ENCODE measurements around the gene PNMA6E.

The PNMA6E gene

GRCh38 chrX:153380691-153381090, 20.5 kb downstream of the PNMA6E start:
- no peaks in the 10 kb centered on the region for H3K36me3 ChIP-seq (ENCODE audit: control insufficient read depth, low read length)
- H3K4me1 ChIP-seq (ENCODE audit: control insufficient read depth, low read length), result no peaks in the 10 kb centered on the region
- peaks cover 7% of the 10 kb centered on the region; the same call in 1 of the 2 replicates for H3K9me3 ChIP-seq (ENCODE audit: control insufficient read depth, insufficient read depth, low read length)
- no peaks in the 10 kb centered on the region for H3K79me2 ChIP-seq (ENCODE audit: control insufficient read depth, low read length)
- H3K4me3 ChIP-seq (ENCODE audit: low read length), result no peak overlapping the region
- H3K27ac ChIP-seq (ENCODE audit: low read depth, low read length), result no peak overlapping the region
- no peak overlapping the region for H3K4me2 ChIP-seq (ENCODE audit: low read length)
- H3F3A ChIP-seq (ENCODE audit: control insufficient read depth, insufficient read depth), result no peaks in the 10 kb centered on the region
- no peaks in the 10 kb centered on the region for H4K20me1 ChIP-seq (ENCODE audit: control insufficient read depth, insufficient read depth, low read depth, low read length)
- TF ChIP-seq EZH2phosphoT487 (IDR thresholded peaks at IDR 0.05; ENCODE audit: borderline replicate concordance, low read length) (no peak), CTCF (IDR thresholded peaks at IDR 0.05; ENCODE audit: low read depth, low read length, poor library complexity, severe bottlenecking) (no peak)
- no peaks in the 10 kb centered on the region for H3K9me2 ChIP-seq (replicated peaks; ENCODE audit: control insufficient read depth, low read length)
- no peaks in the 10 kb centered on the region for H3K27me3 ChIP-seq (ENCODE audit: control insufficient read depth, low read length)

GRCh38 chrX:153379971-153380581, 21.1 kb downstream of the PNMA6E start:
- no peaks in the 10 kb centered on the region for H3K9me2 ChIP-seq (replicated peaks; ENCODE audit: control insufficient read depth, low read length)
- no peaks in the 10 kb centered on the region for H3K79me2 ChIP-seq (ENCODE audit: control insufficient read depth, low read length)
- no peaks in the 10 kb centered on the region for H3K4me1 ChIP-seq (ENCODE audit: control insufficient read depth, low read length)
- peaks cover 7% of the 10 kb centered on the region; the same call in 1 of the 2 replicates for H3K9me3 ChIP-seq (ENCODE audit: control insufficient read depth, insufficient read depth, low read length)
- H3K27ac ChIP-seq (ENCODE audit: low read depth, low read length), result no peak overlapping the region
- no peaks in the 10 kb centered on the region for H3K36me3 ChIP-seq (ENCODE audit: control insufficient read depth, low read length)
- no peak overlapping the region for H3K4me2 ChIP-seq (ENCODE audit: low read length)
- no peak overlapping the region for H3K4me3 ChIP-seq (ENCODE audit: low read length)
- no peaks in the 10 kb centered on the region for H3F3A ChIP-seq (ENCODE audit: control insufficient read depth, insufficient read depth)
- TF ChIP-seq EZH2phosphoT487 (IDR thresholded peaks at IDR 0.05; ENCODE audit: borderline replicate concordance, low read length) (no peak), CTCF (IDR thresholded peaks at IDR 0.05; ENCODE audit: low read depth, low read length, poor library complexity, severe bottlenecking) (no peak)
- H3K27me3 ChIP-seq (ENCODE audit: control insufficient read depth, low read length), result no peaks in the 10 kb centered on the region
- H4K20me1 ChIP-seq (ENCODE audit: control insufficient read depth, insufficient read depth, low read depth, low read length), result no peaks in the 10 kb centered on the region

- Histone ChIP-seq H3F3A (ENCODE audit: control insufficient read depth, insufficient read depth) (no peaks in the 10 kb centered on the region), H3K79me2 (ENCODE audit: control insufficient read depth, low read length) (no peaks in the 10 kb centered on the region), H3K4me3 (ENCODE audit: low read length) (no peak overlapping the region), H3K4me2 (ENCODE audit: low read length) (no peak overlapping the region), H3K27me3 (ENCODE audit: control insufficient read depth, low read length) (no peaks in the 10 kb centered on the region), H4K20me1 (ENCODE audit: control insufficient read depth, insufficient read depth, low read depth, low read length) (no peaks in the 10 kb centered on the region), H3K9me3 (ENCODE audit: control insufficient read depth, insufficient read depth, low read length) (peaks cover 7% of the 10 kb centered on the region; the same call in 1 of the 2 replicates), H3K36me3 (ENCODE audit: control insufficient read depth, low read length) (no peaks in the 10 kb centered on the region), H3K4me1 (ENCODE audit: control insufficient read depth, low read length) (no peaks in the 10 kb centered on the region), H3K9me2 (replicated peaks; ENCODE audit: control insufficient read depth, low read length) (no peaks in the 10 kb centered on the region), H3K27ac (ENCODE audit: low read depth, low read length) (no peak overlapping the region)
- TF ChIP-seq CTCF (IDR thresholded peaks at IDR 0.05; ENCODE audit: low read depth, low read length, poor library complexity, severe bottlenecking), result no peak
- no peak for TF ChIP-seq EZH2phosphoT487 (IDR thresholded peaks at IDR 0.05; ENCODE audit: borderline replicate concordance, low read length)
These were observed 21.6 kb downstream of the PNMA6E start for GRCh38 chrX:153379508-153379907.
